Endothelial cell of umbilical vein (primary cell): ENCODE data around the gene S1PR4. TPM values are rescaled to one million over a fixed set of nuclear protein-coding genes. Genes with fewer than 3 reads are reported as not detected.
A peak's percentile ranks its signal among the peaks of the same experiment; 100 is the strongest.

Experiments
- BruUV-seq: library from RNA; stranded (reverse); fragments of 400-500 nt; replicated peaks from 2 replicates; lab custom pipeline; 2021; lab: Mats Ljungman, UMichigan
- CTCF ChIA-PET: fragments of 300-600, 350-600 bp; sonication (Branson Sonifier 250); formaldehyde crosslinking; loops from one replicate; lab custom pipeline; 2021; ENCODE audit warnings: antibody characterized with exemption, inconsistent platforms; lab: Charles Lee
- POLR2A ChIA-PET: fragments of 300-600, 350-600 bp; sonication (Branson Sonifier 250); formaldehyde crosslinking; loops from one replicate; lab custom pipeline; 2021; ENCODE audit warnings: antibody characterized with exemption, inconsistent platforms; lab: Charles Lee
- DNase-seq: peaks from one replicate; pipeline ENCODE4 v3.0.0-alpha.2; 2011; ENCODE audit warnings: low read depth, low spot score
- FAIRE-seq: peaks from 2 replicates; lab custom pipeline; 2011; peaks lifted over from hg19 to GRCh38; lab: Jason Lieb, UNC
- H2AFZ ChIP-seq: 2 replicates; pipeline ENCODE4 v1.6.0; 2012; ENCODE audit warnings: low read depth, low read length, control low read depth, inconsistent platforms
- H3K27ac ChIP-seq: 2 replicates; pipeline ENCODE4 v1.5.1; 2011; ENCODE audit warnings: low read depth, mild to moderate bottlenecking, control low read depth, low read length, moderate library complexity; ENCODE audit not compliant: insufficient read depth
- H3K27me3 ChIP-seq, 2 experiments: 2 replicates each; pipeline versions ENCODE4 v1.6.0 to v1.6.1; 2011; ENCODE audit warnings: low read length in 2 of 2, mixed read lengths in 1 of 2; ENCODE audit not compliant: control insufficient read depth in 2 of 2, insufficient read depth in 2 of 2
- H3K36me3 ChIP-seq, 2 experiments: 2 replicates in 1 of 2; 3 replicates in 1 of 2; pipeline ENCODE4 v1.5.1; 2011; ENCODE audit warnings: low read length in 2 of 2, mild to moderate bottlenecking in 1 of 2, moderate library complexity in 1 of 2; ENCODE audit not compliant: control insufficient read depth in 2 of 2, insufficient read depth in 2 of 2; ENCODE audit errors: extremely low read depth in 1 of 2
- H3K4me1 ChIP-seq: 3 replicates; pipeline ENCODE4 v1.5.1; 2011; ENCODE audit warnings: mild to moderate bottlenecking, low read length; ENCODE audit not compliant: control insufficient read depth, insufficient read depth; ENCODE audit errors: extremely low read depth
- H3K4me2 ChIP-seq: 2 replicates; pipeline ENCODE4 v1.6.1; 2011; ENCODE audit warnings: low read length, control low read depth, mixed read lengths; ENCODE audit not compliant: insufficient read depth
- H3K4me3 ChIP-seq, 3 experiments: fragments of 200-600 bp in 1 of 3; sonication (generic), shearing (Covaris generic) in 1 of 3; replicated peaks in 1 of 3; 2 replicates each; pipeline ENCODE4 v1.5.1; 2011 to 2016; ENCODE audit warnings: control low read depth in 3 of 3, low read length in 3 of 3, mild to moderate bottlenecking in 2 of 3, inconsistent platforms in 1 of 3, low read depth in 1 of 3, moderate library complexity in 1 of 3; ENCODE audit not compliant: insufficient read depth in 1 of 3
- H3K79me2 ChIP-seq: 2 replicates; pipeline ENCODE4 v1.6.0; 2012; ENCODE audit warnings: low read length, inconsistent platforms; ENCODE audit not compliant: control insufficient read depth, insufficient read depth
- H3K9ac ChIP-seq: replicated peaks from 2 replicates; pipeline ENCODE3; 2011; ENCODE audit warnings: low read length, control low read depth; ENCODE audit not compliant: insufficient read depth; ENCODE audit errors: extremely low read depth
- H3K9me1 ChIP-seq: replicated peaks from 3 replicates; pipeline ENCODE4 v1.6.0; 2011; ENCODE audit warnings: mild to moderate bottlenecking, low read length; ENCODE audit not compliant: control insufficient read depth, insufficient read depth; ENCODE audit errors: extremely low read depth
- H3K9me3 ChIP-seq: replicated peaks from 2 replicates; pipeline ENCODE4 v1.5.1; 2012; ENCODE audit warnings: low read length, inconsistent platforms; ENCODE audit not compliant: control insufficient read depth, insufficient read depth
- H4K20me1 ChIP-seq: replicated peaks from 2 replicates; pipeline ENCODE3; 2011; ENCODE audit warnings: mild to moderate bottlenecking, low read length; ENCODE audit not compliant: control insufficient read depth, insufficient read depth; ENCODE audit errors: extremely low read depth
- EZH2 ChIP-seq: IDR thresholded peaks from 2 replicates; pipeline ENCODE4 v1.6.1; 2012; ENCODE audit warnings: borderline replicate concordance, low read depth, mild to moderate bottlenecking, moderate library complexity, low read length, inconsistent platforms; ENCODE audit not compliant: severe bottlenecking
- FOS ChIP-seq: IDR thresholded peaks from 2 replicates; pipeline ENCODE4 v1.6.1; 2011; ENCODE audit warnings: mild to moderate bottlenecking, low read length, moderate library complexity, borderline replicate concordance; ENCODE audit not compliant: insufficient read depth
- MAX ChIP-seq: IDR thresholded peaks from 2 replicates; pipeline ENCODE4 v1.6.1; 2011; ENCODE audit not compliant: insufficient read depth, insufficient read length
- POLR2A ChIP-seq: IDR thresholded peaks from 2 replicates; pipeline ENCODE4 v1.6.1; 2012; ENCODE audit warnings: low read depth, mild to moderate bottlenecking, control low read depth, low read length
- POLR2AphosphoS5 ChIP-seq: IDR thresholded peaks from 2 replicates; pipeline ENCODE4 v1.6.1; 2012; ENCODE audit warnings: low read depth, mild to moderate bottlenecking, control low read depth, low read length, moderate library complexity; ENCODE audit not compliant: insufficient read depth
- dilution Hi-C: fragments of 300-500 bp; cut with MboI; formaldehyde crosslinking; loops from one replicate; pipeline ENCODE4 v1.15.0; 2019; ENCODE audit warnings: low sequenced_read_pairs; ENCODE audit not compliant: extremely low pct_ligation_motif_present
- intact Hi-C: fragments of 100-400 bp; cut with micrococcal nuclease; formaldehyde crosslinking; loops from one replicate; pipeline ENCODE4 v1.10.0; 2022
- polyA plus RNA-seq, 4 experiments: library from polyadenylated mRNA; depleted of rRNA in 3 of 4; stranded (reverse) in 3 of 4; unstranded in 1 of 4; fragments of >200 nt; gene quantifications; 2 replicates each; pipeline versions ENCODE4 v1.2.1 to v1.2.3, GENCODE V29; 2011 to 2012; ENCODE audit warnings: missing spikeins in 1 of 4
- total RNA-seq: library from RNA; stranded (reverse); gene quantifications from 2 replicates; pipeline ENCODE4 v1.2.3, GENCODE V29; 2021

Gene S1PR4
- total and polyA plus RNA-seq, 2 donors (not counting 3 experiments of a cell fraction or from before 2014, with no cell fraction given): 1.7 to 2.5 TPM

GRCh38 chr19:3183721-3184641, 5.4 kb downstream of the S1PR4 start:
- Histone ChIP-seq H3K27me3 (no peaks in the 10 kb centered on the region), H3K79me2 (peaks cover 31% of the 10 kb centered on the region), H3K9me3 (no peaks in the 10 kb centered on the region), H3K4me1 (peaks cover 12% of the 10 kb centered on the region), H2AFZ (no peak overlapping the region), H3K4me3 (no peak overlapping the region), H3K9me1 (no peaks in the 10 kb centered on the region), H4K20me1 (no peaks in the 10 kb centered on the region), H3K36me3 (no peaks in the 10 kb centered on the region), H3K4me2 (no peak overlapping the region), H3K9ac (no peak overlapping the region), H3K27ac (no peak overlapping the region)
- dilution Hi-C loops (no loop called here), intact Hi-C loops (no loop called here)
- no TSS peak for BruUV-seq
- ChIA-PET POLR2A (no interaction called here), CTCF (interaction anchor here (0.8 to 2.0 kb wide), 2 partner anchors 55 to 80 kb away, joined by 3 to 12 read pairs; no protein-coding TSS in a partner anchor)
- no peak for DNase-seq
- FAIRE-seq: no peak
- TF ChIP-seq EZH2 (no peak), MAX (no peak), POLR2AphosphoS5 (no peak), POLR2A (no peak)

GRCh38 chr19:3184847-3185460, 6.4 kb downstream of the S1PR4 start:
- no peaks in the 10 kb centered on the region for H4K20me1 ChIP-seq
- CTCF ChIA-PET: interaction anchor here (1.3 to 2.0 kb wide), 2 partner anchors 56 to 234 kb away, joined by 5 to 12 read pairs; no protein-coding TSS in a partner anchor
- no peaks in the 10 kb centered on the region for H3K9me1 ChIP-seq
- no TSS peak for BruUV-seq
- TF ChIP-seq POLR2A (no peak), FOS (no peak)
- H3K79me2 ChIP-seq: peaks cover 41% of the 10 kb centered on the region
- H3K9me3 ChIP-seq: no peaks in the 10 kb centered on the region
- H3K27ac ChIP-seq: peak overlapping the region; percentile 70
- H3K4me1 ChIP-seq: peaks cover 12% of the 10 kb centered on the region
- H3K36me3 ChIP-seq: no peaks in the 10 kb centered on the region
- peak overlapping the region; percentile 17 to 62 (median 39) for H3K4me3 ChIP-seq
- peak overlapping the region; percentile 70 for H2AFZ ChIP-seq
- peak overlapping the region; percentile 43 for H3K9ac ChIP-seq
- peak overlapping the region; percentile 53 for H3K4me2 ChIP-seq
- no peak for FAIRE-seq
- no peaks in the 10 kb centered on the region for H3K27me3 ChIP-seq
- dilution Hi-C loops: no loop called here
- no peak for DNase-seq
- POLR2A ChIA-PET: no interaction called here
- intact Hi-C loops: no loop called here
